Measurements from ENCODE around the gene UFSP1. TPM values are rescaled to one million over a fixed set of nuclear protein-coding genes. Genes with fewer than 3 reads are reported as not detected.

UFSP1 gene
- total and polyA plus RNA-seq, 4 donors: 1.5 to 6.2 (median 5.5) TPM

GRCh38 chr7:100887516-100888290 is 1.8 kb downstream of the UFSP1 start:
- TF ChIP-seq CTCF (IDR thresholded peaks at IDR 0.05; ENCODE audit: control extremely low read depth, extremely low read depth): no peak
- Histone ChIP-seq H3K36me3 (ENCODE audit: control insufficient read depth in 4 of 4, insufficient read depth in 4 of 4, low read length in 4 of 4) (peaks cover 20 to 52% (median 51%) of the 10 kb centered on the region in 4 donors), H3K9me3 (ENCODE audit: control insufficient read depth in 4 of 4, insufficient read depth in 3 of 4, low read length in 3 of 4) (no peaks in the 10 kb centered on the region)

DNA sequence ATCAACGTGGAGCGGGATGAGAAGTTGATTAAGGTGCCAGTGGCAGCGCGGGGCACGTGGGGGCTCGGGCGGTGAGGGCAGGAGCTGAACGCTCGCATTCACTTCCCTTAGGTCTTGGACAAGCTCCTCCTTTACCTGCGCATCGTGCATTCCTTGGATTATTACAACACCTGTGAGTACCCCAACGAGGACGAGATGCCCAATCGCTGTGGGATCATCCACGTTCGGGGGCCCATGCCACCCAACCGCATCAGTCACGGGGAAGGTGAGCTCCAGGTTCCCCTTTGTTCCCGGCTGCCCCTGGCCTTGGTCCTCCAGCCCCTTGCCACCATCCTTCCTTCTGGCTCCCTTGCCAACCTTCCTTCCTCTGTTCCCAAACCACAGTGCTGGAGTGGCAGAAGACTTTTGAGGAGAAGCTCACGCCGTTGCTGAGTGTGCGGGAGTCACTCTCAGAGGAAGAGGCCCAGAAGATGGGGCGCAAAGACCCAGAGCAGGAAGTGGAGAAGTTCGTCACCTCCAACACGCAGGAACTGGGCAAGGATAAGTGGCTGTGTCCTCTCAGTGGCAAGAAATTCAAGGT is 2.5 kb downstream of the UFSP1 start:
- no peaks in the 10 kb centered on the region for H3K27me3 ChIP-seq (ENCODE audit: control insufficient read depth in 3 of 3, insufficient read depth in 3 of 3, low read length in 2 of 3)
- H3K27ac ChIP-seq (ENCODE audit: low read depth in 1 of 2, low read length in 1 of 2): peak overlapping the region in 1 of 2 donors; percentile 29
- H3K36me3 ChIP-seq (ENCODE audit: control insufficient read depth in 4 of 4, insufficient read depth in 4 of 4, low read length in 4 of 4): peaks cover 20 to 57% (median 53%) of the 10 kb centered on the region in 4 donors
- no peak for TF ChIP-seq CTCF (IDR thresholded peaks at IDR 0.05; ENCODE audit: control extremely low read depth, extremely low read depth)
- DNase-seq: no peak
- H3K9me3 ChIP-seq (ENCODE audit: control insufficient read depth in 4 of 4, insufficient read depth in 3 of 4, low read length in 3 of 4): no peaks in the 10 kb centered on the region
- H3K4me3 ChIP-seq: no peak overlapping the region
- H3K9ac ChIP-seq (ENCODE audit: insufficient read depth in 1 of 2, low read length in 2 of 2): no peak overlapping the region
- H3K4me1 ChIP-seq (ENCODE audit: control insufficient read depth in 5 of 5, insufficient read depth in 5 of 5, low read length in 5 of 5): peaks cover 4 to 38% (median 17%) of the 10 kb centered on the region in 5 donors
- ATAC-seq (ENCODE audit: insufficient read depth, low FRiP score): no peak
- 69 to 79% methylated on average over 25 of the region's 25 CpGs for WGBS, 2 donors

More at GRCh38 chr7:100887516-100888290, 1.8 kb downstream of the UFSP1 start:
- 35 to 48% methylated on average over 21 of the region's 21 CpGs for WGBS, 2 donors
- Histone ChIP-seq H3K4me1 (ENCODE audit: control insufficient read depth in 5 of 5, insufficient read depth in 5 of 5, low read length in 5 of 5) (peaks cover 4 to 38% (median 17%) of the 10 kb centered on the region in 5 donors), H3K4me3 (no peak overlapping the region), H3K27ac (ENCODE audit: low read depth in 1 of 2, low read length in 1 of 2) (peak overlapping the region in 1 of 2 donors; percentile 29), H3K27me3 (ENCODE audit: control insufficient read depth in 3 of 3, insufficient read depth in 3 of 3, low read length in 2 of 3) (no peaks in the 10 kb centered on the region), H3K9ac (ENCODE audit: insufficient read depth in 1 of 2, low read length in 2 of 2) (no peak overlapping the region)
- no peak for ATAC-seq (ENCODE audit: insufficient read depth, low FRiP score)
- no peak for DNase-seq

GRCh38 chr7:100886142-100886935 is 3.2 kb downstream of the UFSP1 start:
- no peak for ATAC-seq (ENCODE audit: insufficient read depth, low FRiP score)
- WGBS, 2 donors: 89 to 91% methylated on average over 27 of the region's 27 CpGs
- H3K27me3 ChIP-seq (ENCODE audit: control insufficient read depth in 3 of 3, insufficient read depth in 3 of 3, low read length in 2 of 3): no peaks in the 10 kb centered on the region
- H3K9me3 ChIP-seq (ENCODE audit: control insufficient read depth in 4 of 4, insufficient read depth in 3 of 4, low read length in 3 of 4): no peaks in the 10 kb centered on the region
- H3K4me1 ChIP-seq (ENCODE audit: control insufficient read depth in 5 of 5, insufficient read depth in 5 of 5, low read length in 5 of 5): peaks cover 0 to 33% (median 17%) of the 10 kb centered on the region in 5 donors
- H3K9ac ChIP-seq (ENCODE audit: insufficient read depth in 1 of 2, low read length in 2 of 2): no peak overlapping the region
- peaks cover 25 to 63% (median 60%) of the 10 kb centered on the region in 4 donors for H3K36me3 ChIP-seq (ENCODE audit: control insufficient read depth in 4 of 4, insufficient read depth in 4 of 4, low read length in 4 of 4)
- no peak for DNase-seq
- H3K27ac ChIP-seq (ENCODE audit: low read depth in 1 of 2, low read length in 1 of 2): no peak overlapping the region
- no peak overlapping the region for H3K4me3 ChIP-seq
- no peak for TF ChIP-seq CTCF (IDR thresholded peaks at IDR 0.05; ENCODE audit: control extremely low read depth, extremely low read depth)

Data from lung (tissue), 12 donors.